ENCODE measurements around the gene RBFOX2. TPM values are rescaled to one million over a fixed set of nuclear protein-coding genes. Genes with fewer than 3 reads are reported as not detected.

RBFOX2 gene
- total and polyA plus RNA-seq, 2 donors (not counting 1 experiment from before 2014, with no cell fraction given) = not detected

DNA sequence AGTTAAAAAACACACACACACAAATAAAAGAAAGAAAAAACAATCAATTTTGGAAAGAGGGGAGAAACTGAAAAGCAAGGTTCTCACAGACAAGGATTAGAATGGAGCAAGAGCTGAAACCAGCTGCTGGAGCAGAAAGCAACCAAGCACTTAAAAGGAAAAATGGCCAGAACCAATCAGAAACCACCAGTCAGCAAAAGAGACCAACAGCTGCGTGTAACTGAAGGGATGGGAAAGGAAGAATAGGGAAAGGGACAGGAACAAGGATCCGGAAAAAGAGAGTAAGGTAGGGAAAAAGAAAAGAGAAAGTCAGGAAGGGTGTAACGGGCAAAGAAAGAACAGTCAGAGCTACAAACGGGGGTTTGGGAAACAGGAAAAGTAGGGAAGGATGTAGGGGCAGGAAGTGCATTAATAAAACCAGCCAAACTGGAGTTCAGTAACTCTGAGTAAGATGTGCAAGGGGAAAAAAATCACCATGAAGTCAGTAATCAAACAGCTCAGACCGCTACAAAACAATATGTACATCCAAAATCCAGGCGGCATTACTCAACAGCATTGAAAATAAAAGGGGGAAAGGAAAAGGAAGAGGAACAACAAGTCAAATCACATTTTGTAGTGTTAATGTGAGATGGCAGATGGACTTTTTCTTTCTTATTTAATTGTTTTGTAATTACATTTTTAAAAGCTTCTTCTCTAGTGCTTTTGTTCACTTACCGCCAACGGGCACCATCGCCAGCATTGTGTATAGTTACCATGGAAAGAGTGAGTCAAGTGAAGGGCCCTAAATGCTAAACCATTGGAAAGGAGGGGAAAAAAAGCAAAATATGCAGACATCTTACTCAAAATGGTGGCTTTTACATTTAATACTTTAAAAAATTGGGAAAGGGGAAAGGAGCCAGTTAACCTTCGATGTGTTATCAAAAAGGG, 261.7 kb downstream of the RBFOX2 start:
- ChIA-PET CTCF (interaction anchor here (0.8 kb wide), 1 partner anchor 17 kb away, joined by 3 read pairs; no protein-coding TSS in a partner anchor), POLR2A (no interaction called here)
- no peaks in the 10 kb centered on the region for H3K9me3 ChIP-seq (ENCODE audit: control extremely low read depth in 1 of 3, control insufficient read depth in 2 of 3, insufficient read depth in 1 of 3, low read length in 2 of 3)
- ATAC-seq (ENCODE audit: low read depth) (no peak), DNase-seq (no peak)
- Mint-ChIP-seq H3K9me3 (ENCODE audit: insufficient read depth) (no peaks in the 10 kb centered on the region), H3K27ac (no peak overlapping the region), H3K4me1 (no peaks in the 10 kb centered on the region), H3K4me3 (no peak overlapping the region), H3K27me3 (peaks cover 27% of the 10 kb centered on the region)
- H3K4me2 ChIP-seq (replicated peaks; ENCODE audit: low read depth, low read length, poor library complexity, severe bottlenecking) = no peak overlapping the region
- no peaks in the 10 kb centered on the region for H3K4me1 ChIP-seq (ENCODE audit: control insufficient read depth in 2 of 2, insufficient read depth in 2 of 2, low read length in 2 of 2)
- 97% methylated on average over 6 of the region's 10 CpGs for WGBS (ENCODE audit: insufficient coverage)
- peaks cover 0 to 19% (median 7%) of the 10 kb centered on the region in 4 experiments for H3K27me3 ChIP-seq (replicated peaks in 1 of 4; ENCODE audit: control extremely low read depth in 1 of 4, control insufficient read depth in 3 of 4, insufficient read depth in 4 of 4, low read length in 3 of 4)
- TF ChIP-seq EZH2 (IDR thresholded peaks at IDR 0.05; ENCODE audit: borderline replicate concordance, insufficient read depth, low read depth, low read length, poor library complexity, severe bottlenecking) = no peak
- TF ChIP-seq, protein P1, sequence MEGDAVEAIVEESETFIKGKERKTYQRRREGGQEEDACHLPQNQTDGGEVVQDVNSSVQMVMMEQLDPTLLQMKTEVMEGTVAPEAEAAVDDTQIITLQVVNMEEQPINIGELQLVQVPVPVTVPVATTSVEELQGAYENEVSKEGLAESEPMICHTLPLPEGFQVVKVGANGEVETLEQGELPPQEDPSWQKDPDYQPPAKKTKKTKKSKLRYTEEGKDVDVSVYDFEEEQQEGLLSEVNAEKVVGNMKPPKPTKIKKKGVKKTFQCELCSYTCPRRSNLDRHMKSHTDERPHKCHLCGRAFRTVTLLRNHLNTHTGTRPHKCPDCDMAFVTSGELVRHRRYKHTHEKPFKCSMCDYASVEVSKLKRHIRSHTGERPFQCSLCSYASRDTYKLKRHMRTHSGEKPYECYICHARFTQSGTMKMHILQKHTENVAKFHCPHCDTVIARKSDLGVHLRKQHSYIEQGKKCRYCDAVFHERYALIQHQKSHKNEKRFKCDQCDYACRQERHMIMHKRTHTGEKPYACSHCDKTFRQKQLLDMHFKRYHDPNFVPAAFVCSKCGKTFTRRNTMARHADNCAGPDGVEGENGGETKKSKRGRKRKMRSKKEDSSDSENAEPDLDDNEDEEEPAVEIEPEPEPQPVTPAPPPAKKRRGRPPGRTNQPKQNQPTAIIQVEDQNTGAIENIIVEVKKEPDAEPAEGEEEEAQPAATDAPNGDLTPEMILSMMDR (IDR thresholded peaks at IDR 0.05) = no peak
- H3K9ac ChIP-seq (ENCODE audit: low read length) = no peak overlapping the region
- H3K27ac ChIP-seq (ENCODE audit: low read length in 2 of 2) = no peak overlapping the region
- no peaks in the 10 kb centered on the region for H3K36me3 ChIP-seq (replicated peaks in 1 of 2; ENCODE audit: control extremely low read depth in 1 of 2, control insufficient read depth in 1 of 2, extremely low read depth in 1 of 2, insufficient read depth in 2 of 2, low read length in 1 of 2)
- H3K4me3 ChIP-seq (ENCODE audit: control extremely low read depth in 1 of 5, extremely low read depth in 1 of 5, insufficient read depth in 1 of 5, low read depth in 2 of 5, low read length in 4 of 5) = no peak overlapping the region
- H2AFZ ChIP-seq (ENCODE audit: insufficient read depth, low read depth, low read length, poor library complexity, severe bottlenecking) = no peak overlapping the region
- no peaks in the 10 kb centered on the region for H3K79me2 ChIP-seq (ENCODE audit: control insufficient read depth, insufficient read depth, low read length)
- intact Hi-C loops (cut with micrococcal nuclease) = no loop called here
- H4K20me1 ChIP-seq (ENCODE audit: control insufficient read depth, insufficient read depth, low read length, poor library complexity, severe bottlenecking) = no peaks in the 10 kb centered on the region

GRCh38 chr22:35761037-35761436, 267.6 kb downstream of the RBFOX2 start:
- Mint-ChIP-seq H3K9me3 (ENCODE audit: insufficient read depth) (no peaks in the 10 kb centered on the region), H3K4me1 (no peaks in the 10 kb centered on the region), H3K27ac (no peak overlapping the region), H3K27me3 (peaks cover 64% of the 10 kb centered on the region), H3K4me3 (no peak overlapping the region)
- no peak for ATAC-seq (ENCODE audit: low read depth)
- H4K20me1 ChIP-seq (ENCODE audit: control insufficient read depth, insufficient read depth, low read length, poor library complexity, severe bottlenecking) = no peaks in the 10 kb centered on the region
- H3K27ac ChIP-seq (ENCODE audit: low read length in 2 of 2) = no peak overlapping the region
- H3K9ac ChIP-seq (ENCODE audit: low read length) = no peak overlapping the region
- H3K27me3 ChIP-seq (replicated peaks in 1 of 4; ENCODE audit: control extremely low read depth in 1 of 4, control insufficient read depth in 3 of 4, insufficient read depth in 4 of 4, low read length in 3 of 4) = peaks cover 0 to 46% (median 18%) of the 10 kb centered on the region in 4 experiments
- TF ChIP-seq EZH2 (IDR thresholded peaks at IDR 0.05; ENCODE audit: borderline replicate concordance, insufficient read depth, low read depth, low read length, poor library complexity, severe bottlenecking) = no peak
- TF ChIP-seq, protein P1 (IDR thresholded peaks at IDR 0.05) = no peak
- intact Hi-C loops (cut with micrococcal nuclease) = no loop called here
- ChIA-PET CTCF (no interaction called here), POLR2A (no interaction called here)
- WGBS (ENCODE audit: insufficient coverage) = no CpG with 5 or more reads among the region's 1 CpG
- DNase-seq = no peak
- H3K4me2 ChIP-seq (replicated peaks; ENCODE audit: low read depth, low read length, poor library complexity, severe bottlenecking) = no peak overlapping the region
- no peak overlapping the region for H2AFZ ChIP-seq (ENCODE audit: insufficient read depth, low read depth, low read length, poor library complexity, severe bottlenecking)
- H3K36me3 ChIP-seq (replicated peaks in 1 of 2; ENCODE audit: control extremely low read depth in 1 of 2, control insufficient read depth in 1 of 2, extremely low read depth in 1 of 2, insufficient read depth in 2 of 2, low read length in 1 of 2) = no peaks in the 10 kb centered on the region
- H3K9me3 ChIP-seq (ENCODE audit: control extremely low read depth in 1 of 3, control insufficient read depth in 2 of 3, insufficient read depth in 1 of 3, low read length in 2 of 3) = peaks cover 0 to 1% (median 0%) of the 10 kb centered on the region in 3 donors
- no peaks in the 10 kb centered on the region for H3K79me2 ChIP-seq (ENCODE audit: control insufficient read depth, insufficient read depth, low read length)
- H3K4me3 ChIP-seq (ENCODE audit: control extremely low read depth in 1 of 5, extremely low read depth in 1 of 5, insufficient read depth in 1 of 5, low read depth in 2 of 5, low read length in 4 of 5) = no peak overlapping the region
- H3K4me1 ChIP-seq (ENCODE audit: control insufficient read depth in 2 of 2, insufficient read depth in 2 of 2, low read length in 2 of 2) = no peaks in the 10 kb centered on the region

Data from B cell (primary cell).